Activated CD8-positive, alpha-beta T cell treated with anti-CD3 and anti-CD28 coated beads, Interleukin-2, amount 10 ng/mL, durations not matched to agents 7 days and 5 days (primary cell): ENCODE results near the gene PLA2G10. TPM values are rescaled to one million over a fixed set of nuclear protein-coding genes. Genes with fewer than 3 reads are reported as not detected.
"Not testable (repeated sequence)": the region's sequence is repeated elsewhere in the genome, so short reads cannot be mapped to it uniquely, and the experiment has no call there.

Source experiments
- ATAC-seq: fragments of 150-1000 bp; cut with Tn5 transposase; one replicate; pipeline ENCODE4 v1.10.0; 2021; ENCODE audit warnings: moderate library complexity
- CTCF ChIA-PET: fragments of 350-600 bp; sonication (Branson Sonifier 250); formaldehyde crosslinking; loops from one replicate; lab custom pipeline; 2021; ENCODE audit warnings: antibody characterized with exemption; lab: Charles Lee
- POLR2A ChIA-PET: fragments of 350-600 bp; sonication (Branson Sonifier 250); formaldehyde crosslinking; loops from one replicate; lab custom pipeline; 2021; ENCODE audit warnings: antibody characterized with exemption; lab: Charles Lee
- DNase-seq: peaks from one replicate; pipeline ENCODE4 v3.0.0-alpha.2; 2020
- H3K27ac Mint-ChIP-seq: one replicate; pipeline ENCODE4 v1.8.0; 2021; ENCODE audit warnings: mild to moderate bottlenecking, mixed read lengths
- H3K27me3 Mint-ChIP-seq: one replicate; pipeline ENCODE4 v1.8.0; 2021; ENCODE audit warnings: low read depth, mixed read lengths
- H3K36me3 Mint-ChIP-seq: one replicate; pipeline ENCODE4 v1.8.0; 2021; ENCODE audit warnings: low read depth, mixed read lengths
- H3K4me1 Mint-ChIP-seq: one replicate; pipeline ENCODE4 v1.8.0; 2021; ENCODE audit warnings: low read depth, mixed read lengths
- H3K4me3 Mint-ChIP-seq: one replicate; pipeline ENCODE4 v1.8.0; 2021; ENCODE audit warnings: mild to moderate bottlenecking, mixed read lengths
- H3K9me3 Mint-ChIP-seq: one replicate; pipeline ENCODE4 v1.8.0; 2022; ENCODE audit warnings: mixed read lengths; ENCODE audit not compliant: insufficient read depth
- total RNA-seq, 2 experiments: library from RNA; stranded (reverse); gene quantifications; one replicate each; pipeline ENCODE4 v1.2.3, GENCODE V29; 2021

Gene PLA2G10
- total RNA-seq, 2 experiments from 2014 or later = not detected

DNA sequence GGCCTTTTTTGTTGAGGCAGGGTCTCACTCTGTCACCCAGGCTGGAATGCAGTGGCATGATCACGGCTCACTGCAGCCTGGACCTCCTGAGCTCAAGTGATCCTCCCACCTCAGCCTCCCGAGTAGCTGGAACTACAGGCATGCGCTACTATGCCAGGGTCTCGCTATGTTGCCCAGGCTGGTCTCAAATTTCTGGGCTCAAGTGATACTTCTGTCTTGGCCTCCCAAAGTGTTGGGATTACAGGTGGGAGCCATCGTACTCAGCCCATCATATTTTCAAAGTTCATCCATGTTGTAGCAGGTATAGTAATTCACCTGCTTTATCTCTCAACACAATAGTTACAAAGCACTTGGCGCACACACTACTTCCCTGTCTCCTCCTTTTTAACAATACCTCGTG, 13.7 kb downstream of the PLA2G10 start:
- CTCF ChIA-PET, H3K4me3 Mint-ChIP-seq, DNase-seq, POLR2A ChIA-PET, H3K36me3 Mint-ChIP-seq, H3K27ac Mint-ChIP-seq, ATAC-seq, H3K9me3 Mint-ChIP-seq, H3K4me1 Mint-ChIP-seq, H3K27me3 Mint-ChIP-seq: not testable (repeated sequence)

DNA sequence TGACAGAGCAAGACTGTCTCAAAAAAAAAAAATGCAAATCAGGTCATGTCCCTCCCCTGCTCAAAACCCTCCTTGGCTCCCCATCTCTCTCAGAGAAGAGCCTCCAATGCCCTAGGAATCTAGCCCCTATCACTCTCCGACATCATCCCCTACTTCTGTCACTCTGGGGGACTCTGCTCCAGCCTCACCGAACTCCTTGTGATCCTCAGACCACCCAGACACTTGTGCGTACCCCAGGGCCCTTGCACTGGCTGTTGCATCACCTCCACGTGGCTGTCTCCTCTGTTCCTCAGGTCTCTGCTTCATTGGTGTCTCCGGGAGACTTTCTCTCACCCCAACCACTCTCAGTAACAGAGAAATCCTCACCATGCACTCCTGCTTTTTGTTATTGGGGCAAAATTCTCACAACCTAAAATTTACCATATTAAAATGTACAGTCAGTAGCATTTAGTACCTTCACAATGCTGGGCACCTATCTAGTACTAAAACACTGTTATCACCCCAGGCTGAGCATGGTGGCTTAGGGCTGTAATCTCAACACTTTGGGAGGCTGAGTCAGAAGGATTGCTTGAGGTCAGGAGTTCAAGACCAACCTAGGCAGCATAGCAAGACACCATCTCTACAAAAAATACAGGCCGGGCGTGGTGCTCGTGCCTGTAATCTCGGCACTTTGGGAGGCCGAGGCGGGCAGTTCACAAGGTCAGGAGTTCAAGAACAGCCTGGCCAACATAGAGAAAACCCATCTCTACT, 15.2 kb downstream of the PLA2G10 start:
- Mint-ChIP-seq H3K4me1 (no peaks in the 10 kb centered on the region), H3K9me3 (peaks cover 1% of the 10 kb centered on the region), H3K4me3 (no peak overlapping the region), H3K27ac (no peak overlapping the region), H3K36me3 (peaks cover 3% of the 10 kb centered on the region), H3K27me3 (peaks cover 2% of the 10 kb centered on the region)
- CTCF ChIA-PET = no interaction called here
- ATAC-seq (no peak), DNase-seq (no peak)
- POLR2A ChIA-PET = no interaction called here

DNA sequence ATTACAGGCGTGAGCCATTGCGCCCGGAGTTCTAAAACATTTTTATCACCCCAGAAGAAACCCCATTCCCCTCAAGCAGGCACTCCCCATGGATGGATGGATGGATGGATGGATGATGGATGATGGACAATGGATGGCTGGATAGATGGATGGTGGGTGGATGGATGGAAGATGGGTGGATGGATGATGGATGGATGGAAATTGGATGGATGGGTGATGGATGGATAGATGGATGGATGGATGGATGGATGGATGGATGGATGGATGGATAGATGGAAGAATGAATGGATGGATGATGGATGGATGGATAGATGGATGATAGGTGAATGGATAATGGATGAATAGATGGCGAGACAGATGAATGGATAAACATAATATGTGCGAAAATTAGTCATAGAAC, 16.5 kb downstream of the PLA2G10 start:
- Mint-ChIP-seq H3K4me1 (peaks cover 4% of the 10 kb centered on the region), H3K27me3 (peaks cover 2% of the 10 kb centered on the region), H3K36me3 (peaks cover 4% of the 10 kb centered on the region), H3K4me3 (no peak overlapping the region), H3K9me3 (peaks cover 7% of the 10 kb centered on the region), H3K27ac (no peak overlapping the region)
- ATAC-seq (no peak), DNase-seq (no peak)
- ChIA-PET POLR2A (no interaction called here), CTCF (interaction anchor here (0.7 kb wide), 1 partner anchor 43 kb away, joined by 3 read pairs; no protein-coding TSS in a partner anchor)

DNA sequence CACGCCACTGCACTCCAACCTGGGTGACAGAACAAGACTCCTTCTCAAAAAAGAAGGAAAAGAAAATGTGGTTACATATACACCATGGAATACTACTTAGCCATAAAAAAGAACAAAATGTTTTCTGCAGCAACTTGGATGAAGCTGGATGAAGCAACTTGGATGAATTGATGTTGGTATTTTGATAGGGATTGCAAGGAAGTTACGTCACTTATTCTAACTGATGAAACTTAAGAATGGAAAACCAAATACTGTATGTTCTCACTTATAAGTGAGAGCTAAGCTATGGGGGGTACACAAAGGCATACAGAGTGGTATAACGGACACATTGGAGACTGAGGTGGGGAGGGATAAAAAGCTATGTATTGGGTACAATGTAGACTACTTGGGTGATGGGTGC, 17.5 kb downstream of the PLA2G10 start:
- no peak for ATAC-seq
- H3K27ac Mint-ChIP-seq = no peak overlapping the region
- ChIA-PET POLR2A (no interaction called here), CTCF (no interaction called here)
- H3K9me3 Mint-ChIP-seq = peaks cover 7% of the 10 kb centered on the region
- no peak overlapping the region for H3K4me3 Mint-ChIP-seq
- peaks cover 9% of the 10 kb centered on the region for H3K36me3 Mint-ChIP-seq
- peaks cover 11% of the 10 kb centered on the region for H3K4me1 Mint-ChIP-seq
- DNase-seq = no peak
- H3K27me3 Mint-ChIP-seq = peaks cover 2% of the 10 kb centered on the region

DNA sequence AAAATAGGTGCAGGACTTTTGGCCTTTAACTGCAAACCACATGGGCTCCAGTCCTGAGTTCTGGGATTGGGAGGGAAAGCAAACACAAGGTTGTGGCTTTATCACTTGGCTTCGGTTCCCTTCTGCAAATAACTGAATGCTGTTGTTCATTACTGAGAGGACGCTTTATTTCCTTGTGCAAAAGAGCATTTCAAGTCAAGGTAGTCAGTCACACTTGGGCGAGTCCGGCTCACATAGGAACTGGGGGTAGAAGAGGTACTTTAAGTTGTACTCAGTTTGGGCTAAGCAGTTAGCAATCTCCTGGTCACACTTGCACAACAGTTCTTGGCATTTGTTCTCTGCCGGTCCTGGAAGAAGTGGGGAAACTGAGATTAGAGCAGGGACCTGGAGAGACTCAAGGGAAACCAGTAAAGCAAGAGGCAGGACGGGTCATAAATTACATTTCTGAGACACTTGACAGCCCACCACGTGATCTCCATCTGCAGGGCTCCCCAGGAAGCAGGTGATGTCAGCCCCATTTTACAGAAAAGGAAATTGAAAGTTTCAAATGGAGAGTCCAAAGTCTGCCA, 21.6 kb downstream of the PLA2G10 start:
- peaks cover 30% of the 10 kb centered on the region for H3K36me3 Mint-ChIP-seq
- no peak overlapping the region for H3K4me3 Mint-ChIP-seq
- ChIA-PET CTCF (no interaction called here), POLR2A (no interaction called here)
- peaks cover 7% of the 10 kb centered on the region for H3K9me3 Mint-ChIP-seq
- ATAC-seq (no peak), DNase-seq (peak; percentile 43)
- H3K27me3 Mint-ChIP-seq = peaks cover 2% of the 10 kb centered on the region
- H3K27ac Mint-ChIP-seq = peak overlapping the region; percentile 16
- H3K4me1 Mint-ChIP-seq = peaks cover 11% of the 10 kb centered on the region

DNA sequence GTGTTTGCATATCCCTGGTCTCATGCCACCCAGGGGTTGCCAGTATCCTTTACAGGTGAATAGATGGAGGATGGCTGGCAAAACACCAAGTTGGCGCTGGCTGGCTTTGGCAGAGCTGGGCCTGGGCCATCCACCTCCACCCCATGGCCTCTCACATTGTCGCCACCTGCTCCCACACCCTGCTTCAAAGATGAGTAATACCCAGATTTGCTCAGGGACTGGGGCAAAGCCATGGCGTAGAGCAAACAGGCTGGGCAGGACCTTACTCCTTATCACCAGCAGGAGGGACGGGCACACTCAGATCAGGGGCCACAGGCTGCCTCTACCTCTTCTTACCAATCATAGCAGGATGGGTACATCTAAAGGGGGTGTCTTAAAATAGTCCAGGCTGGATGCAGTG, 24.3 kb downstream of the PLA2G10 start:
- peaks cover 7% of the 10 kb centered on the region for H3K9me3 Mint-ChIP-seq
- no peaks in the 10 kb centered on the region for H3K27me3 Mint-ChIP-seq
- H3K4me3 Mint-ChIP-seq = no peak overlapping the region
- peaks cover 50% of the 10 kb centered on the region for H3K36me3 Mint-ChIP-seq
- peaks cover 11% of the 10 kb centered on the region for H3K4me1 Mint-ChIP-seq
- DNase-seq (no peak), ATAC-seq (no peak)
- ChIA-PET POLR2A (no interaction called here), CTCF (no interaction called here)
- H3K27ac Mint-ChIP-seq = no peak overlapping the region

DNA sequence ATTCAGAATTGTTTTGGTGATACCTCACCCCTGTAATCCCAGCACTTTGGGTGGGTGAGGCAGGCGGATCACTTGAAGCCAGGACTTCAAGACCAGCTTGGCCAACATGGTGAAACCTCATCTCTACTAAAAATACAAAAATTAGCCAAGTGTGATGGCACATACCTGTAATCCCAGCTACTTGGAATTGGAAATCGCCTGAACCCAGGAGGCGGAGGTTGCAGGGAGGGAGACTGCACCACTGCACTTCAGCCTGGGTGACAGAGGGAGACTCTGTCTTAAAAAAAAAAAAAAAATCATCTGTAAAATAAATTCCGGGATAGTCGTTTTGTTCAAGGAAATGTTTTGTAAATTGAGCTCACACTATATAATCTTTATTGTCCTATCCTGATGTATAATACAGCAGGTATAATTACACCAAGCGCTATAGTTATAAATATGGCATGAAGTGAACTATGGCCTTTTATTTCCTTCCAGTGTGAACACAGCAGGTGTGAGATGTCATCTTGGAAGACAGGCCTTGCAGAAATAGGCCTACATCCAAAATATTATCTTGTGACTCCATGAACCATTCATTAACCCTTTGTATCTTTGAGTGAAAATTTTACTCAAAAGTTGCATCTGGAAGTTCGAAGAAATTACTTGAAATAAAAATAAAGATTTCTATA, 25.4 kb downstream of the PLA2G10 start:
- Mint-ChIP-seq H3K36me3 (peaks cover 57% of the 10 kb centered on the region), H3K9me3 (peaks cover 3% of the 10 kb centered on the region), H3K27me3 (no peaks in the 10 kb centered on the region), H3K4me1 (peaks cover 11% of the 10 kb centered on the region), H3K27ac (no peak overlapping the region), H3K4me3 (no peak overlapping the region)
- POLR2A ChIA-PET = no interaction called here
- CTCF ChIA-PET = no interaction called here
- DNase-seq (no peak), ATAC-seq (no peak)

DNA sequence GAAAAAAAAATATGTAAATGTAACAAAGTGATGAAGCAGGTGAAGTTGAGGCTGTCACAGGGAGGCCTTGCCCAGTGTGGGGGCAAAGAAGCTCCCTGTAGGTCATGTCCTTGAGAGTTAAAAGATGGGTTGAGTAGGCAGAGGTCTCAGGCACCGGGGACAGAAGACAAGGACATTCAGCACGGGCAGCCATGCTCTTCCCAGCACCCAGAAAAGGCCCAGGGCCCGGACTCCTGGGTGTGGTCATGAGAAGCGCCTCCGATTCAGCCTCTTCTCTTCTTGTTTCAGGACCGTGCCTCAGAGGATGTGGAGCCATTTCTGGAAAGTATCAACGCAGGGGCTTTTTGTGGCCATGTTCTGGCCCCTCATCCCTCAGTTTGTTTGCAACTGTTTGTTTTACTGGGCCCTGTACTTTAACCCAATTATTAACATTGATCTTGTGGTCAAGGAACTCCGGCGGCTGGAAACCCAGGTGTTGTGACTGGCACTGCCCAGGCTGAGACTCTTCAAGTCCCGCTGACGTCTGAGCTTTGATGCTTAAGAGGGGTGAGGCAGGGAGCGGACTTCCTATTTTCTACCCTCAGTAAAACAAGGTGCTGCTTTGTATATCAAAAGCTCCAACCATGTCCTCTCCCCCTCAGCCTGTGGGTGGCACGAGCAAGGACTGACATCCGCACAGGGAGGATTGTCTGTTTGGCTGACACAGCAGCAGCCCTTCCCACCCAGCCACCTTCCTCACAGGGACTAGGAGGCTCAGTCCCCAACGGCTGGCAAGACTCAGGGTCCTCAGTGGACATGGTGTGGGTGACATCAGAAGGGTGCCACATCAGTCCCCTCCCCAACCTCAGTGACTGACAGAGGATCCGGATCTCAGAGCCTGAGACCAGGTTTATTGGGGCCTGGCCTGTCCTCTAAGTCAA, 26.5 kb downstream of the PLA2G10 start:
- Mint-ChIP-seq H3K4me1 (peaks cover 8% of the 10 kb centered on the region), H3K36me3 (peaks cover 61% of the 10 kb centered on the region), H3K27ac (peak overlapping the region; percentile 61), H3K4me3 (no peak overlapping the region), H3K9me3 (no peaks in the 10 kb centered on the region), H3K27me3 (no peaks in the 10 kb centered on the region)
- ATAC-seq (no peak), DNase-seq (no peak)
- CTCF ChIA-PET = no interaction called here
- POLR2A ChIA-PET = interaction anchor here (0.6 to 1.5 kb wide), 2 partner anchors 38 to 517 kb away, joined by 3 to 5 read pairs; partner anchors contain the start of gene PARN

DNA sequence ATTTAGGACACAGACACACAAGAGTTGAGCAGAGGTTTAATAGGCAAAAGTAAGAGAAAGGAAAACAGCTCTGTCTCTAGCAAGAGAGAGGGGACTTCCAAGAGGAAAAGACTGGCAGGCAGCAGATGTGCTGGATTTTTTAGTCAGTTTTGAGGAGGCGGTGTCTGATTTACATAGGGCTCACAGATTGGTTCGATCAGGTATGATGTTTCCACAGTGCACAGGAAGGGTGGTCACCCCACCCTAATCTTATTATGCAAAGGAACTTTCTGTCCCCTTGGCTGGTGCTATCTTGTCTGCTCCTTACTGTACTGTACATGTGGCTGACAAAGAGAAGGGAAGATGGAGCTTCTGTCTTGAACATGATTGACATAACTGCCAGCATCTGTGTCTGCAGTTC, 36.0 kb downstream of the PLA2G10 start:
- no peak overlapping the region for H3K4me3 Mint-ChIP-seq
- DNase-seq (peak; percentile 25), ATAC-seq (no peak)
- POLR2A ChIA-PET = interaction anchor here (0.8 kb wide), 1 partner anchor 26 kb away, joined by 3 read pairs; the partner anchor contains the start of gene BFAR
- peak overlapping the region; percentile 54 for H3K27ac Mint-ChIP-seq
- CTCF ChIA-PET = interaction anchor here (0.6 to 1.6 kb wide), 3 partner anchors 13 to 738 kb away, joined by 3 to 4 read pairs (median 4); no protein-coding TSS in a partner anchor
- no peaks in the 10 kb centered on the region for H3K9me3 Mint-ChIP-seq
- peaks cover 54% of the 10 kb centered on the region for H3K36me3 Mint-ChIP-seq
- H3K27me3 Mint-ChIP-seq = no peaks in the 10 kb centered on the region
- H3K4me1 Mint-ChIP-seq = peaks cover 5% of the 10 kb centered on the region

DNA sequence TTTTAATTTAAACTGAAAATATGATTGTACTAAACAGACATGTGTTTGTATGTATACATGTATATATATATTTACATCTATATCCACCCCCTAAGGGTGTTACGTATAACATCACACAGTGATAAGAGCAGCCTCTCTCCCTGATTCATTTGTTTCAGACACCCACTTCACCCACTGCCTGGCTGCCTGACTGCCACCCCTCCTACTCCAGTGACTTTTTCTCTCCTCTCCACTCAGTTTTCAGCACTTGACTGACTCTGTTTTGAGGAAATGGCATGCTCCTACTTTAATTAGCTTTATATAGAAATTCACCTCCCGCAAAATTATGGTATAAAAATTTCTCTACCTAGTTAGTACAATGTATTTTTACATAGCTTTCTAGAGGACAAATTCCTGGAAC, 41.4 kb downstream of the PLA2G10 start:
- H3K4me1 Mint-ChIP-seq = no peaks in the 10 kb centered on the region
- DNase-seq (no peak), ATAC-seq (no peak)
- POLR2A ChIA-PET = interaction anchor here (1.3 kb wide), 1 partner anchor 22 kb away, joined by 4 read pairs; the partner anchor contains the start of gene PARN
- CTCF ChIA-PET = interaction anchor here (1.2 kb wide), 1 partner anchor 17 kb away, joined by 4 read pairs; no protein-coding TSS in a partner anchor
- H3K27me3 Mint-ChIP-seq = no peaks in the 10 kb centered on the region
- H3K4me3 Mint-ChIP-seq = no peak overlapping the region
- H3K27ac Mint-ChIP-seq = no peak overlapping the region
- H3K9me3 Mint-ChIP-seq = no peaks in the 10 kb centered on the region
- peaks cover 65% of the 10 kb centered on the region for H3K36me3 Mint-ChIP-seq

DNA sequence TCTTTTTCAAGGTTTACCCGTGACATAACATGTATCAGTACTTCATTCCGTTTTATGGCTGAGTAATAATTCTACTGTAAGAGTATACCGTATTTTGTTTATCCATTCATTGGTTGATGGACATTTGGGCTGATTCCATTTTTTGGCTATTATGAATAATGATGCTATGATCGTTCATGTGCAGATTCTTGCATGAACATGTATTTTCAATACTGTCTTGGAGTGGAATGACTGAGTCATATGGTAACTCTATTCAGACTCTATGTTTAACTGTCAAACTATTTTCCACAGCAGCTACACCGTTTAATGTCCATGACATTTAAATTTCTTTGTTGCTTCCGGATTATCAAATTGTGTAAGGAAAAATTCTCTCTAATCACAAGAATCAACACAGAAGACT, 43.5 kb downstream of the PLA2G10 start:
- H3K27me3 Mint-ChIP-seq = no peaks in the 10 kb centered on the region
- POLR2A ChIA-PET = no interaction called here
- ATAC-seq (no peak), DNase-seq (no peak)
- H3K4me1 Mint-ChIP-seq = no peaks in the 10 kb centered on the region
- H3K36me3 Mint-ChIP-seq = peaks cover 63% of the 10 kb centered on the region
- CTCF ChIA-PET = no interaction called here
- H3K9me3 Mint-ChIP-seq = no peaks in the 10 kb centered on the region
- H3K4me3 Mint-ChIP-seq = no peak overlapping the region
- no peak overlapping the region for H3K27ac Mint-ChIP-seq
